Stimulated activated CD8-positive, alpha-beta memory T cell treated with anti-CD3 and anti-CD28 coated beads, Interleukin-7, amount 100 ng/mL, for 24 hours (primary cell): ENCODE results near the gene GRPEL1.

ENCODE experiments used
- DNase-seq: peaks from one replicate; pipeline ENCODE4 v3.0.0-alpha.2; 2020; ENCODE audit warnings: low read depth

Gene GRPEL1

DNA sequence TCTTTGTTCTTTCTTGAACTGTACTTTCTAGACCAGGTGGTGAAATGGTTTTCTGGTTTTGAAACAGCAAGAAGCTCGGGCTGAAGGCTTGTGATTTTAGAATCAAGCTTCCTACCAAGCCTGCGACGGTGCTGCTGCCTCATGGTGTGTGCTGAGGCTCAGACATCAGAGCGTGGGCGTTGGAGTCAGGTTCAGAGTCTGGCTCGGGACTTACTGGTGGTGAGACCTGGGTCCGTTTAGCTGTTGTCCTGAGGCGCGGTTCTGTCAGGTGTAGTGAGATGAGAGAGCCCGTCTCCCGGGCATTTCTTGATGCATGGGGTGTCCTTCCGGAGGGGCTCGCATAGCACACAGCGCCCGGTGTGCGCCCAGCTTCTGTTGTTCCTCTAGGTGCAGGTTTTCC is 44.4 kb downstream of the GRPEL1 start:
- no peak for DNase-seq

DNA sequence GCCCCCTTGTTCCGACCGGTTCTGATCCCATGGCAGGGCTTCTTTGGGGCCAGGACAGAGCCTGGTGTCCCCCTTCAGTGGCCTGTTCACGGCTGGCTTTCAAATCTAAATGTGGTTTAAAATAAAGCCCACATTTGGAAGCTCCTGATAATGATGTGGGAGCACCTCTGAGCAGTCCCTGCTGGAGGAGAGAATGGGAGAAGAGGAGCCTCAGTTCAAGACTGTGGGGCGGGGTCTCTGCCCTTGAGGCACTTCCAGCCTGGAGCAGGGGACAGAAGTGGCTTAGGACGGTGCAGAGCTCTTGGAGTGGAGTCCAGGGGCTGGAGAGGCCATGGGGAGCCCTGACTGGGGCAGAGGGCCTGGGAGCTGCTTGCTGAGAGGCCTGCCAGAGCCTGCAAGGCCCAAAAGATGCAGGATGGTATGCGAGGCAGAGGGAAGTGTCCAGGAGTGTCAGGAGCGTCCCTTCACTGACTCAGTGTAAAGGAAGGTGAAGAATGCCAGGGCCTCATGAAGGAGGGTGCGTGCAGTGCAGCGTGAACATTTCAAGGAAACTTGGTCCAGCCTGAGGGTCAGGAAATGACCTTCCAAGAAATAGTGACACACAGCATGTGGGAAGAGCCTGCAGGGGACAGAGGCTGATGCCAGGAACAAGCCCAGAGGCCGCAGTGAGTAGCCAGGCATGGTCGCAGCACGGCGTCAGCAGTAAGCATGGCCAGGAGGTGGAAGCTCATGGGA is 45.8 kb downstream of the GRPEL1 start:
- no peak for DNase-seq

DNA sequence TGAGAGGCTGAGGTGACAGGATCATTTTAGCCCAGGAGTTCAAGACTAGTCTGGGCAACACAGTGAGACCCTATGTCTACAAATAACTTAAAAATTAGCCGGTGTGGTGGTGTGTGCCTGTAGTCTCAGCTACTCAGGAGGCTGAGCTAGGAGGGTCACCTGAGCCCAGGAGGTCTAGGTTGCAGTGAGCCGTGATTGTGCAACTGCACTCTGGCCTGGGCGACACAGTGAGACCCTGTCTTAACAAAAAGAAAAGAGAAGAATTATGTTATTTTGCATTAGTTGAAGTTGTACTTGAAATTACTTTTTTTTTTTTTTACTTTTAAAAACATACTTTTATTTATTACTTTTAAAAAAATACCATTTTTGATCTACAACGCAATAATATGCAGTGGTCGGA is 46.5 kb downstream of the GRPEL1 start:
- no peak for DNase-seq

DNA sequence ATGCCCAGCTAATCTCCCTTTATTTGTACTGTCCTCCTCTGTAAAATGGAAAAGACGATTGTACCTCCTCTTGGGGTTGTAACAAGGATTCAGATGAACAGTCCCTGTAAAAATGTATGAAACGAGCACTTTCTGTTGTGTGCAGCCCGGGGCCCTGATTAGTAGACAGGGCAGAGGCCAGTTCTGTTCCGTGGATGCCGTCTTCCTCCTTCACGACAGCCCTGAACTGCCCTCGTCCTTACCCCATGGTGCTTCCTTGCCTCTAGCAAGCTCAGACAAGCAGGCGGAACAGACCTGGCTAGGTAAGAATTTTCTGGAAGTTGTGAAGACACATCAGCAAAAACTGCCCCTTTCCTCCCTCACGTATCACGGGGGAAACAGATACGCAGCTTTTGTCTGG is 47.0 kb downstream of the GRPEL1 start:
- DNase-seq: no peak

DNA sequence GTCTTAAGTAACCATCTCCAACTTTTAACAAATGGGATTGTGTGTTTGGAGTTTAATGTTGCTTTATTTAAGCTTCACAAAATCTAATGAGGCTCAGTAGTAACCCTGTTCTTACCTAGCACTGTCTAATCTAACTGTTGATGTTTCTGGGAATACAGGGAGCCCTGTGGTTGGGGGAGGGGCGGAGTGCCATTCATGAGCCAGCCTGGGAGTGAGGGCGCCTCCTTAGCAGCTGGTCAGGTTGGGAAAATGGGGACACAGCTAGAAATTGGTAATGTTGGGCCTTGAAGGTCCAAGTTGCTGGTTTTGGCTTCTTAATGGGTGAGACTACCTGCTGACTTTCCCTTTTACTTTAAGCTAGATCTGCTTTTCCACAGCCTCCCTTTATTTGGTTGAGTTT is 47.6 kb downstream of the GRPEL1 start:
- DNase-seq: no peak

DNA sequence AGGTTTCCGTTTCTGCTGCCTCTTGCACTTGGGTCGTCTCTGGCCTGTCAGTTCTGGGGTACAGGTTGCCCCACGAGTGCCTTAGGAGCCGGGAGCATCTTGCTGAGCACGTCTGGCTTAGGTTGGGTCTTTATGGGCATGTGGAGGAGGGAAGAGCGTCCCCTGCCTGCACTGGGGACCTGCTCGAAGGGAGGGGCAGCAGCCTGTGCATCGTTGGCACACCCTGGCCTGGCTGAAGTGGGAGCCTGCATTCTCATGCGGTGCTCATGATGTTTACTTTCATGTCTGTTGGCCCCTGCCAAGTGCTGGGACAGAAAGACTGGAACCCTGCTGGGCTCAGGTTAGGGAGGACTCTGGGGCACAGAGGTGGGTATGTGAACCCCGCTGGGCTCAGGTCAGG is 48.5 kb downstream of the GRPEL1 start:
- DNase-seq: no peak

DNA sequence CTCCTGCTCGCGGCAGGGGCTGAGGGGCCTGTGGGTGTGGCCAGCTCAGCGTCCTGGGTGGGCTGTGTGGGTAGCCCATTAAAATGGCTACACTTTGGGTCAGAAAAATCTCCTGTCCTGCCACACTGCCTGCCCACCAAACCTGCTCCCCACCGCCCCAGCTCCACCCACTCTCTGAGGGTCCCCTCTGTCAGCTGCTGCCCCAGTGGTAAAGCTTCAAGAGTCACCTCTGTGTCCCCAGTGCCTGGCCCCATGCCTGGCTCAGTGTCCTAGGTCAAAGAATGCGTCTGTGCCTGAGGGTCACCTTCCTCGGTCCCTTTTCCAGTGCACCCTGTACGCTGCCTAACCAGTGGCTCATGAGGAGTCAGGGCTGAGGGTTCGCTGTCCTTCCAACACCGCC is 49.6 kb downstream of the GRPEL1 start:
- no peak for DNase-seq

DNA sequence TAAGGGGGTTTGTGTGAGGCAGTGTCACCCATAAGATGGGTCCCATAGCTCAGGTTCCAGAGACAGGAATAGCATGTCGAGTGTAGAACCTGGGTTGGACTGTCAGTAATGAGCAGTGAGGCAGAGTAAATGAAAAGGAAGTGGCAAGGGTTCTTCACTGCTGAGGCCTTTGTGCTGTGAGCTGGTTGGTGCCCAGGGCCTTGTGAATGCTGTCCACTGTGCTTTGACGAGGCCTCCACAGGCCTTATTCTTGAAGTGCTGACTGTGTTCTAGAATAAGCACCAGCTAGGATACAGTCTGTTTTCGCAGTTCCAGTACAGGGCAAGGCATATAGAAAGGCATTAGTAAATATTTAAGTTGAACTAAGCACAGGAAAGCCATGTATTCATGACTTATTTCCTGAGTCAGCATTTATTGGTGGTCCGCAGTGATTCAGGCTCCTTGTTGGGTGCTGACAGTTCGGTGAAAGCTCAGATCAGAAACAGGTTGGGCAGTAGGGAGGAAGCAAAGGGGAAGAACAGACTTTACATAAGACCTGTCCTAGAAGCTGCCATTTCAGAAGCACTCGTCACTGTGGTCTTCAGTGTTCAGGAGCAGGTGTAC is 50.3 kb downstream of the GRPEL1 start:
- no peak for DNase-seq

DNA sequence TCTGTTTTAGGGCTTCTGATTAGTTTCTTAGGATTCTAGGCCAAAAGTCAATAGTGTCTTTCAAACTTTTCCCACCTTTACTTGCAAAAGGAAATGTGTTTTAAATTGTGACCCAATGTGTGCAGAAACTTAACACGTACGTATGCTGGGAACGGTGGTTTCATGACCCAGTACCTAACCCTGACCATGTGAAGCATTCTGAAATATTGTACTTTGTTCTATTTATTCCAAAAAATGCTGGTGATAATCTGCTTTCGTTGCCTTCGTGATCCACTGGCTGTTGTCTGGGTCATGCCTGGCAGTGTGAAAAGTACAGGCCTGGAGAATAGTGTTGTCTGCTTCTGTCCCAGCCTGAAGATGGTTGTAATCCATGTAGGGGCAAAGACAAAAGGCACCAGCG is 51.4 kb downstream of the GRPEL1 start:
- no peak for DNase-seq

DNA sequence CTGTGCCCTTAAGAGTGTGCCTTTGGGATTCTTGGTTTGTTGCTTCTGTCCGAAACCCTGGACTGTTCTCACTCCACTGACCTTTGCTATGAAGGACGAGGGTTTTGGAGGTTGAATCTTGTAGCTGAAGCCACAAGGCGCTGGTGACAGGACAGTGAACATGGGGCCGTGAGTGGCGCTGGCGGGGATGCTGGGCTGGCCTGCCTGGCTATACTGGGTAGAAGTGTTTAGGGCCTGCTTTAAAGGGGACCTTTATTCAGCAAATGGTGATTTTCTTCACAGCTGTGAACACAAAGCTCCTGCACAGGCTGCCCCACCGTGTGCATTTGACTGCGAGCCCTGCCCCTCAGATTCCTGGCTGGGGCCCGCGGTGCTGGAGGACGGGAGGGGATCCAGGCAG is 51.8 kb downstream of the GRPEL1 start:
- DNase-seq: no peak

DNA sequence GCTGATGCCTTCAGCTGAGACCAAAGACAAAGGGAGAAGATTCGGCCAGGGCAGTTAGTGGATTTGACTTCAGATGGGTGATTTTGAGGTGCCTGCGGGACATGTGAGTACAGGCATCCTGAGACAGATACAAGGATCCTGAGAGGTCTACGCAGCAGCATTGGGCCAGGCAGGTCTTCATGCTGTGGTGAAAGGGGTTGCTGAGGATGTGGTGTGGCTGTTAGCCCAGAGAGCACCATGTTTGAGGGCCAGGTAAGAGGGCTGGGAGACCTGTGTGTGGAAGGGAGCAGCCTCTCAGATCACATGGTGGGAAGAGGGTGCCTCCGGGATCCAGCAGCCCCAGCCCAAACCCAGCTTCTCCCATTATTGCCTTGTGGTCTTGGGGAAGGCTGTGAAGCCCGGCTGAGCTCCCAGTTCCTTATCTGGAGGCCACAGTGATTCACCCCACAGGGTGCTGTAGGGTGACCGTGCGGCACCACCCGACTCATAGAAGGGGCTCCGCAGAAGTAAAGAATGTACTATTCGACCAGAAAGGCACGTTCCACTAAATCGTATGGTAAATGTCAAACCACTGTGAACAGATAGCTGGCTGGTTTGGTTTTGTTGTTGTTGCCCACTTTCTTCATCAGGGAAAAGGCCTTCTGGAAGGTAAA is 52.4 kb downstream of the GRPEL1 start:
- DNase-seq: no peak

DNA sequence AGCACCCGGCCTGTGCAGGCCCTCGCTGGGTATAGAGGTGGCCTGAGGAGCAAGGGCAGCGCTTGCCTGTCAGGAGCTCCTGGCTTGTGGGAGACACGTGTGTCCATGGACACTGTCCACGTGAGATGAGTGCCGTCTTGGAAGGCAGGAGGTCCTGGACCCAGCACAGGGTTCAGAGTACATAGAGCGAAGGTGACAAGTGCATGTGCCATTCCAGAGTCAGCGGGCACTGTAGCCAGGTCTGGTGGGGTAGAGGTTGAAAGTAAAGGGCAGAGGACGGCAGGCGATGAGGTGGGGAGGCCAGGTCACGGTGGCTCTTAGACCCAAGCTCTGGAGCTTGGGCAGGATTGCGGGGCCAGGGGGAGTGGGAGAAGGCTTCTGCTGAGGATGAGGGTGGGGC is 53.0 kb downstream of the GRPEL1 start:
- DNase-seq: no peak

DNA sequence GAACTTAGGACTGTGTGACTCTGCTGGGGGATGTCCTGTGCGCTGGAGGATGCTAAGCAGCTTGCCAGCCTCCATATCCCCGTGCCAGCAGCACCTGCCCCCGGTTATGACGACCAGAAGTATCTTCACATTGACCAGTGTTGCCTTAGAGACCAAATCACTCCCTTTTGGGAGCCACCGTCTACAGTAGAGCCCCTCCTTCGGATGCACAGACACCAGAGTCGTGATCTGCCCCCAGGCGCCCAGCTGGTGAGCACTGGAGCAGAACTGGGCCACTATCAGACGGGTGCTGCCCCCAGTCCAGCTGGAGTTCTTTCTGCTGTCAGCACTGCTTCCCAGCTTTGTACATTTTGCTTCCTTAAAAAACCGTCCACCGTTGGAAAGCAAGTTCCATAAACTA is 54.7 kb downstream of the GRPEL1 start:
- DNase-seq: no peak

DNA sequence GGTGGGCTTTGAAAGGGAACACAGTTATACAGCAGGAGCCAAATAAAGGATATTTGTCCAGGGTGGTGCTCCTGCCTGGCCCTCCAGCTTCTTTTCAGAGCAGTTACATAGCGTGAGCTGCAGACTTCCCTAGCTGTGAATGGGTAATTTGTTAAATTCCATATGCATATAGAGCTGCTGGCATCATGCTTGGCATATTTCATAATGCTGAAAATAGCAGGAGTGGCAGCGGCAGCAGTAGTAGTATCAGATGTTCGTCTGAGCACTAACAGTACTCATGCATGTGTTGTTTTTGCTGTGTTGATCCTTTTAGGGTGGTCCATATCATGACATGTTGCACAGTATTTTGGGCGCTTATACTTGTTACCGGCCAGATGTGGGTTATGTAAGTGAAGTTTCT is 58.3 kb downstream of the GRPEL1 start:
- no peak for DNase-seq
